Renal cortex interstitium (tissue), 11 donors: ENCODE data around the gene FBLN1. TPM values are rescaled to one million over a fixed set of nuclear protein-coding genes. Genes with fewer than 3 reads are reported as not detected.
"Not testable (repeated sequence)": the region's sequence is repeated elsewhere in the genome, so short reads cannot be mapped to it uniquely, and the experiment has no call there.

ENCODE experiments used
- DNase-seq, 11 donors: peaks; one replicate each; pipeline ENCODE4 v3.0.0-alpha.2; 2013; ENCODE audit warnings: low read depth in 9 of 11, low spot score in 4 of 11; ENCODE audit errors: extremely low read depth in 1 of 11
- polyA plus RNA-seq, 3 donors: library from polyadenylated mRNA; unstranded; fragments of 120-200 nt; gene quantifications; one replicate each; pipeline ENCODE4 v1.2.1, GENCODE V29; 2013; ENCODE audit not compliant: insufficient read length in 3 of 3

FBLN1 gene
- polyA plus RNA-seq, 3 donors: 92.0 to 152 (median 95.5) TPM

- no peak for DNase-seq
Observed at GRCh38 chr22:45584621-45585436, 82.1 kb downstream of the FBLN1 start.

- DNase-seq: no peak
Observed at GRCh38 chr22:45585437-45585755, 82.7 kb downstream of the FBLN1 start.

GRCh38 chr22:45585946-45586540 is 83.4 kb downstream of the FBLN1 start:
- no peak for DNase-seq

GRCh38 chr22:45586651-45587405 is 84.1 kb downstream of the FBLN1 start:
- no peak for DNase-seq

GRCh38 chr22:45587638-45588505 is 85.2 kb downstream of the FBLN1 start:
- DNase-seq: peak in 1 of 11 donors; percentile 18

- no peak for DNase-seq
Observed at GRCh38 chr22:45589556-45589955, 86.9 kb downstream of the FBLN1 start.

GRCh38 chr22:45590262-45590661 is 87.6 kb downstream of the FBLN1 start:
- DNase-seq: no peak

GRCh38 chr22:45591633-45592213 is 89.0 kb downstream of the FBLN1 start:
- not testable (repeated sequence) for DNase-seq

- DNase-seq: no peak
Observed at GRCh38 chr22:45594123-45594941, 91.6 kb downstream of the FBLN1 start.

- peak in 1 of 11 donors; percentile 26 for DNase-seq
Observed at GRCh38 chr22:45597460-45598192, 94.9 kb downstream of the FBLN1 start.

GRCh38 chr22:45598596-45599217 is 96.0 kb downstream of the FBLN1 start:
- DNase-seq: no peak

GRCh38 chr22:45599836-45600577 is 97.3 kb downstream of the FBLN1 start:
- no peak for DNase-seq

GRCh38 chr22:45600790-45601730 is 98.4 kb downstream of the FBLN1 start:
- no peak for DNase-seq

- no peak for DNase-seq
Observed at GRCh38 chr22:45602004-45602733, 99.5 kb downstream of the FBLN1 start.
